HEK293 (cell line): ENCODE data around the gene VEGFC.

Source experiments
- BCL11A ChIP-seq: fragments of 450-650 bp; formaldehyde crosslinking; IDR thresholded peaks from 2 replicates; pipeline ENCODE4 v1.5.1; 2016; ENCODE audit warnings: low read depth, missing biosample characterization, missing genetic modification characterization
- CTCF ChIP-seq: fragments of 450-650 bp; formaldehyde crosslinking; IDR thresholded peaks from 2 replicates; pipeline ENCODE4 v1.5.1; 2016; ENCODE audit warnings: missing biosample characterization, missing genetic modification characterization
- KLF1 ChIP-seq: fragments of 450-650 bp; formaldehyde crosslinking; IDR thresholded peaks from 2 replicates; pipeline ENCODE4 v1.5.1; 2016; ENCODE audit warnings: missing biosample characterization, missing genetic modification characterization
- KLF7 ChIP-seq: fragments of 450-650 bp; formaldehyde crosslinking; IDR thresholded peaks from 2 replicates; pipeline ENCODE4 v1.5.1; 2016; ENCODE audit warnings: missing biosample characterization, missing genetic modification characterization, borderline replicate concordance
- PBX3 ChIP-seq: sonication (generic); formaldehyde crosslinking; IDR thresholded peaks from 2 replicates; pipeline ENCODE4 v1.8.1; 2022; ENCODE audit warnings: mild to moderate bottlenecking, moderate library complexity, missing genetic modification reagents
- ZBTB10 ChIP-seq: fragments of 450-650 bp; formaldehyde crosslinking; IDR thresholded peaks from 2 replicates; pipeline ENCODE4 v1.5.1; 2016; ENCODE audit warnings: missing biosample characterization, missing genetic modification characterization
- ZBTB20 ChIP-seq: fragments of 450-650 bp; formaldehyde crosslinking; IDR thresholded peaks from 2 replicates; pipeline ENCODE4 v1.5.1; 2016; ENCODE audit warnings: missing biosample characterization, missing genetic modification characterization
- ZNF175 ChIP-seq: fragments of 450-650 bp; formaldehyde crosslinking; IDR thresholded peaks from 2 replicates; pipeline ENCODE4 v1.5.1; 2016; ENCODE audit warnings: missing biosample characterization, missing genetic modification characterization
- ZNF274 ChIP-seq, 2 experiments: fragments of 200-500 bp in 1 of 2; fragments of 450-650 bp in 1 of 2; sonication (Bioruptor generic) in 1 of 2; formaldehyde crosslinking in 1 of 2; IDR thresholded peaks; 2 replicates each; pipeline versions ENCODE4 v1.5.1 to v1.6.1; 2014 to 2016; ENCODE audit warnings: borderline replicate concordance in 1 of 2, inconsistent platforms in 1 of 2, low read length in 1 of 2, missing biosample characterization in 1 of 2, missing genetic modification characterization in 1 of 2
- ZNF324 ChIP-seq: fragments of 450-650 bp; formaldehyde crosslinking; IDR thresholded peaks from 2 replicates; pipeline ENCODE4 v1.5.1; 2016; ENCODE audit warnings: missing biosample characterization, missing genetic modification characterization

- no peak for TF ChIP-seq ZNF175 (tag by site-specific recombination)
- no peak for TF ChIP-seq CTCF (tag by site-specific recombination)
- TF ChIP-seq ZBTB20 (tag by site-specific recombination), result no peak
- no peak for TF ChIP-seq ZBTB10 (tag by site-specific recombination)
- TF ChIP-seq ZNF274 (IDR thresholded peaks at IDR 0.05; ENCODE audit: low read length), result no peak
- no peak for TF ChIP-seq ZNF274 (tag by site-specific recombination; IDR thresholded peaks at IDR 0.05; ENCODE audit: borderline replicate concordance)
- TF ChIP-seq KLF7 (tag by site-specific recombination), result no peak
- no peak for TF ChIP-seq PBX3
- no peak for TF ChIP-seq ZNF324 (tag by site-specific recombination)
- TF ChIP-seq BCL11A (tag by site-specific recombination), result no peak
- no peak for TF ChIP-seq KLF1 (tag by site-specific recombination)
Measured at GRCh38 chr4:176753049-176753448, 39.7 kb downstream of the VEGFC start.
